ENCODE data around the gene TMEM88.

DNA sequence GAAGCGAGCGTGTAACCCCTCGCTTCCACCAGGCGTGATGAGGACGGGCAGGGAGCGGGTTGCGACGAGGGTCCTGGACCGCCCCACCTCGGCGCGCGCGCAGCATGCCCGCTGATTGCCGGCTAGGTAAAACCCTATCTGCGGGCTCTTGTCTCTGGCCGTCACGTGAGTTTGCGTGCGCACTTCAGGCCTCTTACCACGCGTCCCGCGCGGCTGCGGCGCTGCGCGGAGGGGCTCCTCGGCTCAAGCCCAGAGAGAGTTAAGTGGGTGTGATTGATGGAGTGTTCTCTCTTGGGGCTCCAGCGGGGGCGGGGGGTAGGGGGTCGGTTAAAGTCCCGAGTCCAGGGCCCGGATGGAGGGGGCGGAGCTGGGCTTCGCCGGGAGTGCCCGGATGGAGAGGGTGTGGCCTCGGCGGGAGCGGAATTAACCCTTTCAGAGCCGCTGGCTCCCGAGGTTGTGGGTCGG, 12.9 kb upstream of the TMEM88 start:
- TF ChIP-seq POLR2AphosphoS5 (IDR thresholded peaks at IDR 0.05; ENCODE audit: low read depth, low read length) (no peak; the same call in 1 of the 2 replicates), REST (IDR thresholded peaks at IDR 0.05; ENCODE audit: insufficient read depth in 1 of 2, low read depth in 2 of 2, low read length in 2 of 2) (no peak), SIN3A (IDR thresholded peaks at IDR 0.05; ENCODE audit: borderline replicate concordance, insufficient read depth, low read length) (0 out of 2 replicates have a peak, but pooled peaks have one; percentile 71), TAF1 (IDR thresholded peaks at IDR 0.05; ENCODE audit: borderline replicate concordance, insufficient read depth, low read length) (no peak)

Measured in PFSK-1 (cell line).